Colon (tissue), 2 donors: ENCODE results near the gene CEP135.

Source experiments
- FAIRE-seq: peaks from 2 replicates; lab custom pipeline; 2012; peaks lifted over from hg19 to GRCh38; lab: Jason Lieb, UNC
- donor health status: control.
- donor health status: control.

The CEP135 gene

DNA sequence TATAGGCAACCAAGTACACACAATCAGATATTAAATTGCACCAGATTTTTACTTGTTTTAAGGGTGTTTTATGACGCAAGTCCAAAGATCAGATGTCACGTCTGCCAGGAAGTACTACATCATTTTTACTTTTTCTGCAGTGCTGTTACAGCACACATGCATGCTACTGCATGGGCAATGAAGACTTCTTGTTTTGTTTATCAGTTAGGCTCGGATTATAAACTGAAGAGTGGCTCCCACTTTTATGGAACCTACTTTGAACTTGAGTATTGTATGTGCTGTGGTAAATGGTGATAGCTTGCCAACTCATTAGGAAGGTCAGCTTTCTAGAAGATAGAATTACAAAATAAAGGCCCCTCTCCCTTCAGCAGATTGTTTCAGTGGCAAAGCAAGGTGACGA lies 131.6 kb downstream of the CEP135 start:
- FAIRE-seq = peak; percentile 28

DNA sequence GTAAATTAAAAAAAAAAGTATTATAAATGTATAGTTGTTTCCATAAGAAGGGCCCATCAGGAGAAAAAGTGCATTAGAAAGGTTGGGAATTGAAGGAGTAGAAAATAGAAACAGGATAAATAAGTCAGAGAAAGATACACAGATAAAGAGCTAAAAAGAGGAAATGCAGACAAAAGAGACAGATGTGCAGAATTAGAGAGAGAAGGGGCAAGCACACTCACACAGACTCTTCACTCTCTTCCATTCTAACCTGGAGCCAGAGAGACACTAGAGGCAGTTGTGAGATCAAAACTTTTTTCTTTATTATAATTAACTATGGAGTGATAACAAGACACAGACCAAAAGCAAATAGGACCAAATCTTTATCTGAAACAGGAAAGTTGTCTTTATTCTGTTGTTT lies 134.1 kb downstream of the CEP135 start:
- no peak for FAIRE-seq
